Stimulated activated CD4-positive, alpha-beta T cell treated with anti-CD3 and anti-CD28 coated beads, TNF-alpha, amount 100 ng/mL, for 1 hour (primary cell): ENCODE measurements around the gene PCDHGA4.
"Not testable (repeated sequence)": the region's sequence is repeated elsewhere in the genome, so short reads cannot be mapped to it uniquely, and the experiment has no call there.

ENCODE experiments used
- DNase-seq, 3 donors: peaks; one replicate each; pipeline ENCODE4 v3.0.0-alpha.2; 2020; ENCODE audit warnings: low read depth in 3 of 3, low spot score in 1 of 3

PCDHGA4 gene

GRCh38 chr5:141346017-141346416 lies 8.8 kb upstream of the PCDHGA4 start:
- DNase-seq: not testable (repeated sequence)

GRCh38 chr5:141349917-141350619 lies 4.8 kb upstream of the PCDHGA4 start, which contains the start of gene PCDHGB1:
TSS of gene PCDHGB1 (plus strand) at chr5:141350099. CDS start at chr5:141350261, 162 bp downstream.
- no peak for DNase-seq

DNA sequence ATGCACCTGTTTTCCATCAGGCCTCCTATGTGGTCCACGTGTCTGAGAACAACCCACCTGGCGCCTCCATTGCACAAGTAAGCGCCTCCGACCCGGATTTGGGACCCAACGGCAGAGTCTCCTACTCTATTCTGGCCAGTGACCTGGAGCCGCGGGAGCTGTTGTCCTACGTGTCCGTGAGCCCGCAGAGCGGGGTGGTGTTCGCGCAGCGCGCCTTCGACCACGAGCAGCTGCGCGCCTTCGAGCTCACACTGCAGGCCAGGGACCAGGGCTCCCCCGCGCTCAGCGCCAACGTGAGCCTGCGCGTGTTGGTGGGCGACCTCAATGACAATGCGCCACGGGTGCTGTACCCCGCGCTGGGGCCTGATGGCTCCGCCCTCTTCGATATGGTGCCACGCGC lies 3.2 kb upstream of the PCDHGA4 start:
- no peak for DNase-seq

DNA sequence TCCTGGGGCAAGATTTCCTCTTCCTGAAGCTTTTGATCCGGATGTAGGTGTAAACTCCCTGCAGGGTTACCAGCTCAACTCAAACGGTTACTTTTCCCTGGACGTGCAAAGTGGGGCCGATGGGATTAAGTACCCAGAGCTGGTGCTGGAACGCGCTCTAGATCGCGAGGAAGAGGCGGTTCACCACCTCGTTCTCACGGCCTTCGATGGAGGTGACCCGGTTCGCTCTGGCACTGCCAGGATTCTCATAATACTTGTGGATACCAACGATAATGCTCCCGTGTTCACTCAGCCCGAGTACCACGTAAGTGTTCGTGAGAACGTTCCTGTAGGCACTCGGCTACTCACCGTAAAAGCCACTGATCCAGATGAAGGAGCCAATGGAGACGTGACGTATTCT lies 820 bp downstream of the PCDHGA4 start:
- no peak for DNase-seq

DNA sequence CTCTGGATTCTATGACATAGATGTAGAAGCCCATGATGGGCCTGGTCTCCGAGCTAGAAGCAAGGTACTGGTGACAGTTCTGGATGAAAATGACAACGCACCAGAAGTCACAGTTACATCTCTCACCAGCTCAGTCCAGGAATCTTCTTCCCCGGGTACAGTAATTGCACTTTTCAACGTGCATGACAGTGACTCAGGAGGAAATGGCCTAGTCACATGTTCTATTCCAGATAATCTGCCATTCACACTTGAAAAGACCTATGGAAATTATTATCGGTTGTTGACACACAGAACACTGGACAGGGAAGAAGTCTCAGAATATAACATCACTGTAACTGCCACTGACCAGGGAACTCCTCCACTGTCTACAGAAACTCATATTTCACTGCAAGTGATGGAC lies 1.3 kb downstream of the PCDHGA4 start:
- no peak for DNase-seq

GRCh38 chr5:141356950-141357349 lies 2.1 kb downstream of the PCDHGA4 start:
- DNase-seq: no peak

DNA sequence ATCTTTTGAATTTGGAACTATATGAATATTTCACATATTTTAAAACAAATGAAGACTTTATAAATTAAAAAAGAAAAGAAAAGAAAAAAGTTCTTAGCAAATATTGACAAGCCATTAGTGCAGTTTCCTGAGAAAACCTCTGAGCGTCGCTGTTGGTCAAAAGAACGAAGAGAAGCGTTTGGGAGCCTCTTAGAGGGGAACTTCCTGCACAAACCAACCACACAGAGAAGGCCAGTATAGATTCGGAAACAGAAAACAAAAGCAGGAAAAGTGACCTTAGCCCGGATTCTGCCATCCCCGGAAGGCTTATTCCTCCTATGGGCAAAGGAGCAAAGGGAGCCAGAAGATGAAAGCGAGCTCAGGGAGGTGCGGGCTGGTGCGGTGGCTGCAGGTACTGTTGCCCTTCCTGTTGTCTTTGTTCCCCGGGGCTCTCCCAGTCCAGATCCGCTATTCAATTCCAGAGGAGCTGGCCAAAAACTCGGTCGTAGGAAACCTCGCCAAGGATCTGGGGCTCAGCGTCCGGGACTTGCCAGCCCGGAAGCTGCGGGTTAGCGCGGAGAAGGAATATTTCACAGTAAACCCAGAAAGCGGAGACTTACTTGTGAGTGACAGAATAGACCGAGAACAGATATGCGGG lies 5.1 kb downstream of the PCDHGA4 start, which contains the start of gene PCDHGB2:
PCDHGB2 (plus strand) TSS at position 205 of the 637 bp plus-strand sequence; CDS start at position 347, 142 bp downstream.
- no peak for DNase-seq

DNA sequence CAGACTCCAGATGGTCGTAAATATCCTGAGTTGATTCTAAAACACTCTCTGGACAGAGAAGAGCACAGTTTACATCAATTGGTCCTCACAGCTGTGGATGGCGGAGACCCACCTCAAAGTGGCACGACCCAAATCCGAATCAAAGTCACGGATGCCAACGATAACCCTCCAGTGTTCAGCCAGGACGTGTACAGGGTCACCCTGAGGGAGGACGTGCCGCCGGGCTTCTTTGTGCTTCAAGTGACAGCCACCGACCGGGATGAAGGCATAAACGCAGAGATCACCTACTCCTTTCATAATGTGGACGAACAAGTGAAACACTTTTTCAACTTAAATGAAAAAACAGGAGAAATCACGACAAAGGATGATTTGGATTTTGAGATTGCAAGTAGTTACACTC lies 5.9 kb downstream of the PCDHGA4 start:
- DNase-seq: no peak

- DNase-seq: no peak
Measured at GRCh38 chr5:141362719-141363118, 7.9 kb downstream of the PCDHGA4 start.

GRCh38 chr5:141363952-141364660 lies 9.3 kb downstream of the PCDHGA4 start, which contains the start of gene PCDHGA5:
TSS of gene PCDHGA5 (plus strand) at chr5:141364162. CDS start at chr5:141364331, 169 bp downstream.
- no peak for DNase-seq

DNA sequence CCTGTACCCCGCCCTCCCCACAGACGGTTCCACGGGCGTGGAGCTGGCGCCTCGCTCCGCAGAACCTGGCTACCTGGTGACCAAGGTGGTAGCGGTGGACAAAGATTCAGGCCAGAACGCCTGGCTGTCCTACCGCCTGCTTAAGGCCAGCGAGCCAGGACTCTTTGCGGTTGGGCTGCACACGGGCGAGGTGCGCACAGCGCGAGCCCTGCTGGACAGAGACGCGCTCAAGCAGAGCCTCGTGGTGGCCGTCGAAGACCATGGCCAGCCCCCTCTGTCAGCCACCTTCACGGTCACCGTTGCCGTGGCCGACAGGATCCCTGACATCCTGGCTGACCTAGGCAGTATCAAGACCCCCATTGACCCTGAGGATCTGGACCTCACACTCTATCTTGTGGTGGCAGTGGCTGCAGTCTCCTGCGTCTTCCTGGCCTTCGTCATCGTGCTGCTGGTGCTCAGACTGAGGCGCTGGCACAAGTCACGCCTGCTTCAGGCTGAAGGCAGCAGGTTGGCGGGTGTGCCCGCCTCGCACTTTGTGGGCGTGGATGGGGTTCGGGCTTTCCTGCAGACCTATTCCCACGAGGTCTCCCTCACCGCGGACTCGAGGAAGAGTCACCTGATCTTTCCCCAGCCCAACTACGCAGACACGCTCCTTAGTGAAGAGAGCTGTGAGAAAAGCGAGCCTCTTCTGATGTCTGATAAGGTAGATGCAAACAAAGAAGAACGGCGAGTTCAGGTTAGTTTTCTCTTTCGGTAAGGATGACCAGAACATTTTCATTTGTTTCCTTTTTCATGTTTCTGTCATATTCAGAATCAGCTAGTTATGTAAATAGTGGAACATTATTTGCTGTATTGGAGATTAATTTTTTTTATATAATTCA lies 11.4 kb downstream of the PCDHGA4 start:
- DNase-seq: no peak

GRCh38 chr5:141369994-141370848 lies 15.4 kb downstream of the PCDHGA4 start, which contains the start of gene PCDHGB3:
TSS of gene PCDHGB3 (plus strand) at chr5:141370242. CDS start at chr5:141370395, 153 bp downstream.
- peak in 1 of 3 donors; percentile 11 for DNase-seq

GRCh38 chr5:141371572-141372475 lies 17.0 kb downstream of the PCDHGA4 start:
- no peak for DNase-seq

GRCh38 chr5:141373673-141374317 lies 19.0 kb downstream of the PCDHGA4 start, which contains the start of gene PCDHGA6:
TSS of gene PCDHGA6 (plus strand) at chr5:141373891. CDS start at chr5:141374084, 193 bp downstream.
- no peak for DNase-seq

GRCh38 chr5:141374627-141375026 lies 19.8 kb downstream of the PCDHGA4 start:
- DNase-seq: no peak

GRCh38 chr5:141375444-141376155 lies 20.8 kb downstream of the PCDHGA4 start:
- not testable (repeated sequence) for DNase-seq
